Measurements from ENCODE around the gene HPCAL1. TPM values are rescaled to one million over a fixed set of nuclear protein-coding genes. Genes with fewer than 3 reads are reported as not detected.

Gene HPCAL1
- total RNA-seq, 2 experiments from 2014 or later: 100 to 105 TPM

DNA sequence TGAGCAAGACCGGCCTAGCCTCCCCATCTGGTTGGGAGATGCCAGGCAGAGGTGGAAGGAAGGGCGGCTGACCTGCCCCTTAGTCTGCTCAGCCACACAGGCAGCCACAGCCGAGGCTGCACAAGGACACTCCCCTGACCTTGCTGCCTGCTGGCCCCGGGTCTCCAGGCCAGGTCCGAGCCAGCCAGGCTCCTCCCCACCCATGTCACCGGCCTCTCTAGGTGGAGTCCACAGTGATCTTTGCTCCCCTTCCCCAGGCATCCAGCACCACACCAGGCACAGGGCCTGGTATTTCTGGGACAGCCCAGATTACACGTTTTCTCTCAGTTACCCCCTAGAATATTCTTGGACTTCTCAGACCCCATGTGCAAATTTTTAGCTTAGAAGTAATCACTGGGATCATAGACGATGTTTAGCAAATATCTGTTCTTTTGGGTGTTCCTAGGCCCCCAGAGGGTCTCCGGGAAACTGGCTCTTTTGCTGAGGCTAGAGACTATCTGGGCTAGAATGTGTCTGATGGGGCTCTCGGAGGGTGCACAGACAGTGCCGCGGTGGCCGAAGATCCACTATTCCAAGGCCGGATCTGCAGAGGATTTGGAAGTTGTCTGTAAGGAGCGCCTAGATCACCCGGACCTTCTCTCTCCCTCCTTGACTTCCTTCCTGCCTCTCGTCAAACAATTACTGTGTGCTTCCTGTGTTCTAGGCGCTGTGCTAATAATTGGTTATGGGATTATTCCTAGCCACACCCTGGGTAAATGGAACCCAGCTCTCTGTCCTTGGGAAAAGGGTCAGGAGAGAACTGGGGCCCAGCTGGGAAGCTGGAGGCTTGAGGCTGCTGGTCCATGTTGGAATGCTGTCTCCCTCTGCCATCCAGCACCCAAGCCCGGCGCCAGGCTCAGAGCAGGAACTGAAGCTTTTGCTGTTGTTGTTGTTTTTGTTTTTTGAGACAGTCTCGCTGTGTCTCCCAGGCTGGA lies 98.6 kb downstream of the HPCAL1 start:
- Mint-ChIP-seq H3K9me3 (peaks cover 3% of the 10 kb centered on the region), H3K4me3 (no peak overlapping the region), H3K4me1 (peaks cover 32% of the 10 kb centered on the region)

DNA sequence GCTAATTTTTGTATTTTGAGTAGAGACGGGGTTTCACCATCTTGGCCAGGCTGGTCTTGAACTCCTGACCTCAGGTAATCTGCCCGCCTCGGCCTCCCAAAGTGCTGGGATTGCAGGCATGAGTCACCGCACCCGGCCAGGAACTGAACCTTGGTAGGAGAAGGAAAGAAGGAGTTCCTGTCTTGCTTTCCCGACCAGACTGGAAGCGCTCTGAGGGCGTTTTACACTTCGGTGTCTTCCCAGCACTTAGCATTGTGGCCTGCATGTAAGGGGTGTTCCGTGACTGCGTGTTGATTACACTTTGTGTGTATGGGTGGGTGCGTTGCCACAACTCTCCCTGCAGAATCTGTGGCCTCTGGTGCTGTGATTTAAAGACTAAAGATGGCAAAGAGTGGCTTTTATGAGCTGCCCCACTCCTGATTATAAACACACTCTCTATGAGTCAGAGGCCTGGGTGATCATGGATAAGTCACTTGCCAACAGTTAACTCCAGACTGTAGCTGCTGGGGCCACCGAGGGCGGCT lies 99.4 kb downstream of the HPCAL1 start:
- no peak overlapping the region for H3K4me3 Mint-ChIP-seq
- H3K9me3 Mint-ChIP-seq: peaks cover 3% of the 10 kb centered on the region
- H3K27me3 Mint-ChIP-seq: no peaks in the 10 kb centered on the region
- H3K36me3 Mint-ChIP-seq: peaks cover 43% of the 10 kb centered on the region
- DNase-seq: no peak
- H3K27ac Mint-ChIP-seq: no peak overlapping the region
- H3K4me1 Mint-ChIP-seq: peaks cover 40% of the 10 kb centered on the region

More for the DNA sequence above, 98.6 kb downstream of the HPCAL1 start:
- H3K36me3 Mint-ChIP-seq: peaks cover 38% of the 10 kb centered on the region
- H3K27ac Mint-ChIP-seq: peak overlapping the region; percentile 80
- no peak for DNase-seq
- no peaks in the 10 kb centered on the region for H3K27me3 Mint-ChIP-seq

DNA sequence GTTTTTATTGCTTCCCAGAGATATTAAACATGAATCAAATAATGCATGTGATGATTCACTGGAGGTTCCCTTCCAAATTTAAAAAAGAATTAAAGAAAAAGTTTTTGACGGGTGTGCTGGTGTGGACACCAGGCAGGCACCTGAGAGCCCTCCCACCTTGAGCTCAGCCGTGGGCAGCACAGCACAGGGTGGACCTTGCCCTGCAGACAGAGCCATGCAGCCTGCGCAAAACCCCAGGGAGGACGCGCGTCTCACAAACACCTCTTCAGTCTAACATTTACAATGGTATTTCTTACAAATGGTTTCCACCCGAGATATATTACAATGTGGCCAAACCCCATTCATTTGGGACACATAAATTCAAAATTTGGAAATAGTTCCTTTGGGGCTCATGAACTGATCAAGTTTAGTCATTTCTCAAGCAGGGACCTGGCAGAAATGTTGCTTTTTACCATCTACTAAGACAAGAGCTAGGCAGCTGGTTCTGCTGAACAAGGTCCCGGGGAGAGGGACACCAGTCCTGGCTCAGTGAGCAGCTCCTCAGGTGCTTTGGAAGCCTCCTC lies 100.0 kb downstream of the HPCAL1 start:
- Mint-ChIP-seq H3K4me1 (peaks cover 46% of the 10 kb centered on the region), H3K9me3 (peaks cover 3% of the 10 kb centered on the region), H3K36me3 (peaks cover 42% of the 10 kb centered on the region), H3K27ac (no peak overlapping the region), H3K27me3 (no peaks in the 10 kb centered on the region), H3K4me3 (no peak overlapping the region)
- DNase-seq: no peak

DNA sequence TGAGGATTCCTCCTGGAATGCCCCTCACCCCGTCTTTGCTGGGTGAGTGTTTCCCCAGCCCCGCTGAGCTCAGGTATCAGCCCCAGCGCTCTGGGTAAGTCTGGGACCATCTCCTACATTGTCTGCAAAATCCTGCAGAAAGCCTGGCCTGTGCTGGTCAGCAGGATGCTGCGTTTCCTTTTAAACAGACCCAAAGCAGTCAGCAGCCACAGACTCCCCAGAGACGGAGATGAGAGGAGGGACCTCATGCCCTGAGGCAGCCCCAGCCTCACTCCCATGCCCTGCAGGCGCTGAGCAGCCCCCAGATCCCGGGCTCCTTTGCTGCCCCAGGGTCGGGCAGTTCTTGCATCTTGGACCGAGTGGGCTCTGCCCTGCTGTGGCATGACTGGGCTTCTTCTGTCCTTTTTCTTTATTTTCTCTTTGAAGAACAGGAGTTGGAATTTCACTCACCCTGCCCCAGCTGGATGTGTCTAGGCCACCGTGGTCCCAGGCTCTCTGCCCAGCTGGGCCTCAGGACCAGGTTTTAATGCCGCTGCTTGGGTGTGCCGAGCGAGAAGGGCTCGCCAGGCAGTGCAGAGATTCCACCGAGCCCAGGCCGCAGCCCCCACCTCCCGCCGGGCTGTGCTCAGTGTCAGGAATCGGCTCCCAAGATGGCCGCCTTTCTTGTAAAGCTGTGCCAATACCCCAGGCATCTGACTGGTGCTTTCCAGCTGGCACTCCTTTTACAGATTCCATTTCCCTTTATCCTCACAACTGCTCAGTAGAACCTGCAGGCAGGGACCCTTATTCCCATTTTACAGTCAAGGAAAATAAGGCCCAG lies 101.8 kb downstream of the HPCAL1 start:
- H3K9me3 Mint-ChIP-seq: no peaks in the 10 kb centered on the region
- no peak for DNase-seq
- no peaks in the 10 kb centered on the region for H3K27me3 Mint-ChIP-seq
- H3K27ac Mint-ChIP-seq: no peak overlapping the region
- peaks cover 33% of the 10 kb centered on the region for H3K36me3 Mint-ChIP-seq
- H3K4me3 Mint-ChIP-seq: no peak overlapping the region
- peaks cover 64% of the 10 kb centered on the region for H3K4me1 Mint-ChIP-seq

DNA sequence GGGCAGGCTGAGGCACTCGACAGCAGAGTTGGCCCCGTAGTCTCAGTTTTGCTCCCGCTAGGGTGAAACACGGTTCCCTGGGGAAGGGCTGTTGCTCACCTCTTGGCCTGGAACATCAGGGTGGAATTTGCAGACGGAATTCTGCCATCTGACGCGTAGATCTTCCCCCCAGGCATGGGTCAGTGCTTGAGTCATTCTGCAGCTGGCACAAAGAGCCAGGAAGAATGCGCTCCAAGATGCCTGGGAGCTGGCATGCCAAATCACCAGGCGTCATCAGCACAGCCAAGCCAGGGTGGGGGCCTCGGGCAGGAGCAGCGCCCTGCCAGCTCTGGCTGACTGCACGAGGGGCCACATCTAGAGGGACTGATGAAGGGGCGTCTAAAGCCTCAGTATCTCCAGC lies 102.7 kb downstream of the HPCAL1 start:
- peaks cover 63% of the 10 kb centered on the region for H3K4me1 Mint-ChIP-seq

DNA sequence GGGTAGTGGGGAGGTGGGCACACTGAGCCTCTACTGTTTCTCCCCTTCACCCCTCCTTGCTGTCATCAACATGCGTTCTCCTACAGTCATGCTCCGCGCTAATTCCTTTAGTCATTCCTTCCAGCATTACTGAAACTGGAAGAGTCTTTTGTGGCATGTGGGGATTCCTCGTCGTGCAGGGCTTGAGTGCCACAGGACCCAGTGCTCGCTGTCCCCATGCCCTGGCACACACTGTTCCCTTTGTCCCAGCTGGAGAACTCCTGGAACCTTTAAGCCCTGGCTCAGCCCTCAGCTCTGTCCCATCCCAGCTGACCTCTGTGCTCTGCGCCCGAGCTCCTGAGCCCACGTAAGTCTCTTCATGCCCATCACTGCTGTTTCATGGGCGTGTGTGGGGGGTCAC lies 103.3 kb downstream of the HPCAL1 start:
- peaks cover 20% of the 10 kb centered on the region for H3K36me3 Mint-ChIP-seq
- peak overlapping the region; percentile 99 for H3K27ac Mint-ChIP-seq
- H3K27me3 Mint-ChIP-seq: no peaks in the 10 kb centered on the region
- H3K9me3 Mint-ChIP-seq: no peaks in the 10 kb centered on the region
- DNase-seq: no peak
- H3K4me3 Mint-ChIP-seq: no peak overlapping the region
- H3K4me1 Mint-ChIP-seq: peaks cover 59% of the 10 kb centered on the region

More for the DNA sequence above, 102.7 kb downstream of the HPCAL1 start:
- peaks cover 25% of the 10 kb centered on the region for H3K36me3 Mint-ChIP-seq
- no peaks in the 10 kb centered on the region for H3K9me3 Mint-ChIP-seq
- no peak overlapping the region for H3K4me3 Mint-ChIP-seq
- no peak for DNase-seq
- no peak overlapping the region for H3K27ac Mint-ChIP-seq
- no peaks in the 10 kb centered on the region for H3K27me3 Mint-ChIP-seq

DNA sequence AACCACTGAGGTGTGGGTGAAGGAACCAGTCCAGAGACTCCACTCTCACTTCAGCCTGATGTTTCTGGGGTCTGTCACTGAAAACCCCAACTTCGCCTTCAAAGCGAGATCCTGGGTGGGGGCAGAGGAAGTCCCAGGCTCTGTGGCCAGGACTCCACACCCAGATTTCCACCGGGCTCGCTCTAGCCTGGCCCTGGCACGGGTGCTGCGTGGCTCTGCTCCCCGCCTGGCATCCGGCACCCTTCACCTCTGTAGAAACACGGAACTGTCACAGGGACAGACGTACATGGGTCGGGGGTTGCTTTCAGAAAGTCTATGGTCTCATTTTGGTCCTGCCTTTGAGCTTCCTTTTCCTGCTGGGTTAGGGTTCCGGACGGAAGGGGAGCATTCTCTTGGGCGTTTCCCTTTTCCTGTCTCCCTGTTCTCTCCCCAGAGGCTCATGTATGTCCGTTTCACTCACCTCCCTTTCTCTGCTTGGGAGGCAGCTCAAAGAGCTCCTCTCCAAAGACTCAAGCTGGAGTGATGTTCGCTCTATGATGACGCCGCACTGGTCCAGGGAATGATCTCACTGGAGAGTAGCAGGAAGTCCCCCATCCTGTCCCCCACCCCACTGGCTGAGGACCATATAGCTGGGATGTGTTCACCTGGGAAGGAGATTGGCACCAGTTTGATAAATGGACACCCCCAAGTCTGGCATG lies 103.9 kb downstream of the HPCAL1 start:
- Mint-ChIP-seq H3K27ac (peak overlapping the region; percentile 99), H3K9me3 (no peaks in the 10 kb centered on the region), H3K4me1 (peaks cover 53% of the 10 kb centered on the region), H3K36me3 (peaks cover 14% of the 10 kb centered on the region), H3K27me3 (no peaks in the 10 kb centered on the region), H3K4me3 (peak overlapping the region; percentile 77)
- DNase-seq: no peak

DNA sequence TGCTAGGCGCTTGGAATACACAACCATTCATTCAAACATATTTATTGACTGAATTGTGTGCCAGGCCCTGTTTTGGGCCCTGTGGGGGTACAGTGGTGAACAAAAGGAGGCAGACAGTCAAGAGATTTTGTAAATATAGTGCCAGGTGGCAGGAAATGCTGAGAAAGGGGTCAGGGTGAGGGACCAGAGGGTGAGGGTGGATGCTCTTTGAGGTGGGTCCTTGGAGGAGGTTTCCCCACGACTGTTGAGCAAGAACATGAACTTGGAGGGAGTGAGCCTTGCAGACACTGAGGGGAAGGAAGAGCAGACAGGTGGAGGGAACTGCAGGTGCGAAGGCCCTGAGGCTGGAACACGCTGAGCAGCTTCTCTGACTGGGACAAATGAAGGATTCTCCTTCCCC lies 104.7 kb downstream of the HPCAL1 start:
- Mint-ChIP-seq H3K4me3 (peak overlapping the region; percentile 77), H3K27ac (peak overlapping the region; percentile 99), H3K36me3 (peaks cover 20% of the 10 kb centered on the region), H3K9me3 (no peaks in the 10 kb centered on the region), H3K4me1 (peaks cover 50% of the 10 kb centered on the region), H3K27me3 (no peaks in the 10 kb centered on the region)
- DNase-seq: no peak

DNA sequence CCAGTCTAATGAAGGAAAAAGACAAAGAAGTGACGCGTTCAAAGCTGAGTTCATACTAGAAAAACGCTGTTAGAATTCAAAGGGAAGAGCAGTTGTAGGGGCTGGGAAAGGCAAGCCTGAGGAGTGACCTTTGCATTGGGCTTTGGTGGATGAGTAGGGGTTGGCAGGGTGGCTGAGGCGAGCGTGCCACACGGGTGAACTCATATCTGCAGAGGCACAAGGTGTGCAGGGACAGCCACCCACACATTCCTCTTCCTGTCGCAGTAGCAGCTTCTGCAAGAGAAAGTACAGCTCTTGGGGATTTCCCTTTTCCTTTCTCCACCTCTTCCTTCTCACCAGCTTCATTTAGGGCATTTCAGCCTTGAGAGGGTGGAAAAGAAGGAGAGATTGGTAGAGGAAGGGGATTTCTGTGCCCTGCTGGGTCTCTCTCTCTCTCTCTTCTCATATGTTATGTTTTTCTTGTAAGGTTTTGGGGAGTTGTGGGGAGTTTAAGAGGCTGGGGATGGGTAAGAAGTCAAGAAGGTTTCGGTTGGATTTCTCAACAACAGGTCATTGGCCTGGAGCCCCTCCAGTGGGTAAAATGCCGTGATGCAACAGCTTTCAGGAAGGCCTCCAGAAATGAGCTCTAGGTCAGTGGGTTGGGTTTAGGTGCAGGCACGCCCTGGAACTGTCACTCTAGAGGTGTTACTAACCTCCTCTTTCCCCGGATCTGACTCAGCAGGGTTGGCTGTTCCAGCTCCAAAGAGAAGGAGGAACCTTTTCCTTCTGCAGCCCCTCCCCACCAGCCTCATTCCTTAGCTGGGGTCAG lies 105.3 kb downstream of the HPCAL1 start:
- H3K27me3 Mint-ChIP-seq: no peaks in the 10 kb centered on the region
- DNase-seq: peak; percentile 74
- peaks cover 25% of the 10 kb centered on the region for H3K36me3 Mint-ChIP-seq
- peaks cover 50% of the 10 kb centered on the region for H3K4me1 Mint-ChIP-seq
- peak overlapping the region; percentile 77 for H3K4me3 Mint-ChIP-seq
- H3K9me3 Mint-ChIP-seq: no peaks in the 10 kb centered on the region
- peak overlapping the region; percentile 99 for H3K27ac Mint-ChIP-seq

DNA sequence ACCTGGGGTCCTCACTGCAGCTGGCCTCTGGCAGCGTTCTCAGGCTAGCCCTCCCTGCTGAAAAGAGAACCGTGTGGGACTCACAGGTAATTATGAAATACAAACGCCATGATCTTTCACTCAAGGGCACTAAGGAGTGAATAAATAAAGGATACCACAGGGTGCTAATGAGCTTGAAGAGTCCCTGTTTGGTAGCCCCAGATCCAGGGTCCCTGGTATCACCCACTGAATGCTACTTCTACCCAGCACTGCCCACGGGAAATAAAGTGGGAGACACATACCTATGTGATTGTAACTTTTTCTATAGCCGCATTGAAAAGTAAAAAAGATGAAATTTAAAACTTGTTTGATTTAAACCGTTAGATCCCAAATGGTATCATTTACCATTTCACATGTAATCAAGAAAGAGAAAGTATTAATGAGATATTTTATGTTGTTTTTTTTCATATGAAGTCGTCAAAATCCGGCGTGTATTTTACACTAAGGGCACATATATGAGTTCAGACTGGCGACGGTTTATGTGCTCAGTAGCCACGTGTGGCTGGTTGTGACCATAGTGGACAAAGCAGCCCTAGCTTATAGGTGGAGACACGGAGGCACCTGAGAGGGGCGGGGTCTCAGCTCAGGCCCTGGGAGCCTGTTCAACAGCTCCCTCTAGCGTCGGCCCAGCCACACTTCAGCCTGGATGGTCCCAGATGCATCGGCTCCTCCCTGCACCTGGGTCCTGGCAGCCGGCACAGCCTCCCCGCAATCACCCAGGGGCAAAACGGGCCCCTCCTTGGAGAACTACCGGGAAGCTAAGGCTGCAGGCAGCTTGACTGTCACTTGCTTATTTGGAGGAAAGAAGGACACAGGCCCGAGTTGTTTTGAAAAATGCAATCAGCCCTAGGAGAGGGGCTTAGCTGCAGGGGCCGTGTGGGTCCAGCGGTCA lies 106.2 kb downstream of the HPCAL1 start:
- Mint-ChIP-seq H3K27ac (peak overlapping the region; percentile 99), H3K36me3 (peaks cover 23% of the 10 kb centered on the region), H3K4me3 (peak overlapping the region; percentile 77), H3K9me3 (no peaks in the 10 kb centered on the region), H3K27me3 (no peaks in the 10 kb centered on the region), H3K4me1 (peaks cover 49% of the 10 kb centered on the region)
- peak; percentile 84 for DNase-seq

DNA sequence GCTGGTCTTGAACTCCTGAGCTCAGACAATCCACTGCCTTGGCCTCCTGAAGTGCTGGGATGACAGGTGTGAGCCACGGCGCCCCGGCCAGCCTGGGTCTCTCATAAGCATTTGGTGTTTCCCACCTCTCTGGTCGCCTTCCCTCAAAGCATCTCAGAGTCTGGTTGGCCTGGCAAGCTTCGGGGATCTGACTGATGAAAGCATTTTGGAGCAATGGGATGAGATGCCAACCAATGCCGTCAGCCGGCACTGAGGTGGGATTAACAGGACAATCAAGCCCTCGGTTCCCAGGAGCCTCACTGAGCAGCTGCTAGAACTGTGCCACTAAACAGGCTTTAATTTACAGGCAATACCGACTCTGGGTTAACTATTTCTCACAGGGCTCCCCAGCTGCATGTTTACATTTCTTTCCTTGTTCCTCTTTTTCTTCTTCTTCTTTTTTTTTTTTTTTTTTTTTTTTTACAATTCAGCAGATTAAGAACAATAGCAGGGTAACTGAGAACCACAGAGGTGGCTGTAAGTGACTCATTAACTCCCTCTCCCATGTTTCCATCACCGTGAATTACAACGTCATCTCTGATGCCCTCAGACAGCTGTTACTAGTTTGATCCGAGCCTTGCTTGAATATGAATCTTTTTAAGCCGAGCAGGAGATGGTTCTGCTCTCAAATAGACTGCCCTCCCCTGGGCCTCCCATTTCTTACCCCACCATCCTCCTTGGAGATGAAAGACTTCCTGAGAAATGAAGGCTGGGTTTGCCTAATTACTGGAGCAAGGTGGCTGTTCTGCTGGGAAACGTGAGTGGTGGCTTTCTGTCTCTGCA lies 107.5 kb downstream of the HPCAL1 start:
- H3K4me1 Mint-ChIP-seq: peaks cover 48% of the 10 kb centered on the region
- peak overlapping the region; percentile 25 for H3K27ac Mint-ChIP-seq
- no peak overlapping the region for H3K4me3 Mint-ChIP-seq
- no peaks in the 10 kb centered on the region for H3K9me3 Mint-ChIP-seq
- H3K36me3 Mint-ChIP-seq: peaks cover 21% of the 10 kb centered on the region
- no peak for DNase-seq
- no peaks in the 10 kb centered on the region for H3K27me3 Mint-ChIP-seq

DNA sequence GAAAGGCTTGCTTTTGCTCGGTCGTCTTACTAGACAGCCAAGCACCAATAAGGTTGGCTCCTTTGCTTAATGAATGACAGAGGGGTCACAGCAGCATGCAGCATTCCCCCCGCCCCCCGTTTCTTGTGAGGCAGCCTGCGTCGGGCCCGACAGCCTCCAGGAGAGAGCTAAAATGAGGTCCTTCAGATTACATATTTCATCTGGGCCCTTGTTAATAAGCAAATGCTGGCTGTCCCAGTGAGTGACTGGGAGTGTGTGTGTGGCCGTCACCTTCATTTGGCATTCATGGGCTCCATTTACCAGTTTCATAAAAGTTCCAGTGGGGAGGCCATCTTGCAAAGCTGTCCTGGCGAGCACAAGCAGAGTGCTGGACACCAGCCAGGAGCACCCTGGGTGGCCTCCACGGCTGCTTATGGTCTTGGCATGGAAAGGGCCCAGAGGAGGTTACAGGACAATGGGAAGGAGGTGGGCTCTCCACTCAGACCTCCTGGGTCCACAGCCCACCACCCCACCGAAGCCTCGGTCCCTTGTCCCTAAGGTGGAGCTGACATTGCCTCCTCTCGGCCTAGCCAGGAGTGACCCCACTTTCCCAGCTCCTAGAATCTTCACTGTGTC lies 108.2 kb downstream of the HPCAL1 start:
- Mint-ChIP-seq H3K4me1 (peaks cover 45% of the 10 kb centered on the region), H3K27ac (no peak overlapping the region), H3K27me3 (no peaks in the 10 kb centered on the region), H3K4me3 (no peak overlapping the region), H3K9me3 (no peaks in the 10 kb centered on the region), H3K36me3 (peaks cover 21% of the 10 kb centered on the region)
- no peak for DNase-seq

Data from activated naive CD8-positive, alpha-beta T cell treated with anti-CD3 and anti-CD28 coated beads for 36 hours (primary cell).